Prostate gland (tissue), 2 donors: ENCODE measurements around the gene FAM180B. TPM values are rescaled to one million over a fixed set of nuclear protein-coding genes. Genes with fewer than 3 reads are reported as not detected.

ENCODE experiments used
- DNase-seq: peaks from one replicate; pipeline ENCODE4 v3.0.0-alpha.2; 2019; ENCODE audit warnings: low spot score
- H3K27ac ChIP-seq, 2 donors: fragments of 200-600 bp; sonication (generic); 2 replicates each; pipeline ENCODE4 v1.5.1; 2017 to 2019
- H3K27me3 ChIP-seq: fragments of 200-600 bp; sonication (generic); replicated peaks from 2 replicates; pipeline ENCODE4 v1.5.1; 2019; ENCODE audit not compliant: insufficient read depth
- H3K36me3 ChIP-seq, 2 donors: fragments of 200-600 bp; sonication (generic); 1 replicate in 1 of 2; 2 replicates in 1 of 2; pipeline versions ENCODE4 v1.5.1 to v1.8.1; 2017 to 2019
- H3K4me1 ChIP-seq: fragments of 200-600 bp; sonication (generic); replicated peaks from 2 replicates; pipeline ENCODE4 v1.5.1; 2019
- H3K4me3 ChIP-seq, 2 donors: fragments of 200-600 bp; sonication (generic); 2 replicates each; pipeline ENCODE4 v1.5.1; 2017 to 2019
- H3K9me3 ChIP-seq: fragments of 200-600 bp; sonication (generic); 2 replicates; pipeline ENCODE4 v1.5.1; 2017
- POLR2A ChIP-seq: fragments of 450-650 bp; IDR thresholded peaks from one replicate; pipeline ENCODE4 v1.6.1; 2016; ENCODE audit warnings: antibody characterized with exemption, mild to moderate bottlenecking
- POLR2AphosphoS5 ChIP-seq: sonication (generic); formaldehyde crosslinking; IDR thresholded peaks from one replicate; pipeline ENCODE4 v1.6.1; 2017; ENCODE audit warnings: antibody characterized with exemption
- WGBS: methylation state at CpG from one replicate; pipeline ENCODE4 v1.1.5; 2018; 5-methylcytosine and 5-hydroxymethylcytosine counted together
- intact Hi-C: fragments of 100-400 bp; cut with DNase I; formaldehyde crosslinking; loops from one replicate; pipeline ENCODE4 v1.14.2; 2022
- total RNA-seq, 2 donors: library from RNA; depleted of rRNA; stranded (reverse); fragments of >200 nt; gene quantifications; one replicate each; pipeline ENCODE4 v1.1.0, GENCODE V29; 2016
- TF ChIP-seq, protein P1 (sequence below), 4 experiments: fragments of 200-600 bp in 2 of 4; fragments of 450-650 bp in 2 of 4; sonication (generic) in 2 of 4; IDR thresholded peaks; 1 replicate in 3 of 4; 2 replicates in 1 of 4; pipeline ENCODE4 v1.5.1; 2016 to 2019; ENCODE audit warnings: antibody characterized with exemption in 4 of 4, mild to moderate bottlenecking in 2 of 4, moderate library complexity in 2 of 4

The FAM180B gene
- total RNA-seq, 2 donors from 2014 or later = not detected

- Histone ChIP-seq H3K27me3 (no peaks in the 10 kb centered on the region), H3K36me3 (peaks cover 3 to 15% of the 10 kb centered on the region in 2 donors), H3K4me1 (no peaks in the 10 kb centered on the region), H3K9me3 (no peaks in the 10 kb centered on the region), H3K4me3 (no peak overlapping the region), H3K27ac (no peak overlapping the region)
- 91% methylated on average over 14 of the region's 14 CpGs for WGBS
- DNase-seq = no peak
- intact Hi-C loops = no loop called here
- no peak for TF ChIP-seq POLR2AphosphoS5
- TF ChIP-seq POLR2A = no peak
- TF ChIP-seq, protein P1, sequence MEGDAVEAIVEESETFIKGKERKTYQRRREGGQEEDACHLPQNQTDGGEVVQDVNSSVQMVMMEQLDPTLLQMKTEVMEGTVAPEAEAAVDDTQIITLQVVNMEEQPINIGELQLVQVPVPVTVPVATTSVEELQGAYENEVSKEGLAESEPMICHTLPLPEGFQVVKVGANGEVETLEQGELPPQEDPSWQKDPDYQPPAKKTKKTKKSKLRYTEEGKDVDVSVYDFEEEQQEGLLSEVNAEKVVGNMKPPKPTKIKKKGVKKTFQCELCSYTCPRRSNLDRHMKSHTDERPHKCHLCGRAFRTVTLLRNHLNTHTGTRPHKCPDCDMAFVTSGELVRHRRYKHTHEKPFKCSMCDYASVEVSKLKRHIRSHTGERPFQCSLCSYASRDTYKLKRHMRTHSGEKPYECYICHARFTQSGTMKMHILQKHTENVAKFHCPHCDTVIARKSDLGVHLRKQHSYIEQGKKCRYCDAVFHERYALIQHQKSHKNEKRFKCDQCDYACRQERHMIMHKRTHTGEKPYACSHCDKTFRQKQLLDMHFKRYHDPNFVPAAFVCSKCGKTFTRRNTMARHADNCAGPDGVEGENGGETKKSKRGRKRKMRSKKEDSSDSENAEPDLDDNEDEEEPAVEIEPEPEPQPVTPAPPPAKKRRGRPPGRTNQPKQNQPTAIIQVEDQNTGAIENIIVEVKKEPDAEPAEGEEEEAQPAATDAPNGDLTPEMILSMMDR (IDR thresholded peaks at IDR 0.05) = no peak
Observed at GRCh38 chr11:47587723-47588326, 1.3 kb downstream of the FAM180B start.

- H3K27me3 ChIP-seq = peaks cover 1% of the 10 kb centered on the region
- peaks cover 0 to 2% of the 10 kb centered on the region in 2 donors for H3K36me3 ChIP-seq
- TF ChIP-seq, protein P1 (IDR thresholded peaks at IDR 0.05) = no peak
- TF ChIP-seq POLR2A (no peak), POLR2AphosphoS5 (no peak)
- H3K4me3 ChIP-seq = peak overlapping the region in 1 of 2 donors; percentile 36
- intact Hi-C loops = no loop called here
- no peaks in the 10 kb centered on the region for H3K4me1 ChIP-seq
- no peak for DNase-seq
- 55% methylated on average over 11 of the region's 11 CpGs for WGBS
- no peaks in the 10 kb centered on the region for H3K9me3 ChIP-seq
- H3K27ac ChIP-seq = peak overlapping the region in 1 of 2 donors; percentile 31
Observed at GRCh38 chr11:47589118-47589517, 2.6 kb downstream of the FAM180B start.

- Histone ChIP-seq H3K27ac (peak overlapping the region in 1 of 2 donors; percentile 31), H3K9me3 (no peaks in the 10 kb centered on the region), H3K4me3 (peak overlapping the region; percentile 15 to 36), H3K4me1 (no peaks in the 10 kb centered on the region), H3K36me3 (no peaks in the 10 kb centered on the region), H3K27me3 (peaks cover 3% of the 10 kb centered on the region)
- no peak for DNase-seq
- TF ChIP-seq POLR2AphosphoS5 = no peak
- TF ChIP-seq, protein P1 (IDR thresholded peaks at IDR 0.05) = no peak
- TF ChIP-seq POLR2A = no peak
- 25% methylated on average over 51 of the region's 51 CpGs for WGBS
- intact Hi-C loops = no loop called here
Observed at GRCh38 chr11:47589584-47589976, 3.1 kb downstream of the FAM180B start.

DNA sequence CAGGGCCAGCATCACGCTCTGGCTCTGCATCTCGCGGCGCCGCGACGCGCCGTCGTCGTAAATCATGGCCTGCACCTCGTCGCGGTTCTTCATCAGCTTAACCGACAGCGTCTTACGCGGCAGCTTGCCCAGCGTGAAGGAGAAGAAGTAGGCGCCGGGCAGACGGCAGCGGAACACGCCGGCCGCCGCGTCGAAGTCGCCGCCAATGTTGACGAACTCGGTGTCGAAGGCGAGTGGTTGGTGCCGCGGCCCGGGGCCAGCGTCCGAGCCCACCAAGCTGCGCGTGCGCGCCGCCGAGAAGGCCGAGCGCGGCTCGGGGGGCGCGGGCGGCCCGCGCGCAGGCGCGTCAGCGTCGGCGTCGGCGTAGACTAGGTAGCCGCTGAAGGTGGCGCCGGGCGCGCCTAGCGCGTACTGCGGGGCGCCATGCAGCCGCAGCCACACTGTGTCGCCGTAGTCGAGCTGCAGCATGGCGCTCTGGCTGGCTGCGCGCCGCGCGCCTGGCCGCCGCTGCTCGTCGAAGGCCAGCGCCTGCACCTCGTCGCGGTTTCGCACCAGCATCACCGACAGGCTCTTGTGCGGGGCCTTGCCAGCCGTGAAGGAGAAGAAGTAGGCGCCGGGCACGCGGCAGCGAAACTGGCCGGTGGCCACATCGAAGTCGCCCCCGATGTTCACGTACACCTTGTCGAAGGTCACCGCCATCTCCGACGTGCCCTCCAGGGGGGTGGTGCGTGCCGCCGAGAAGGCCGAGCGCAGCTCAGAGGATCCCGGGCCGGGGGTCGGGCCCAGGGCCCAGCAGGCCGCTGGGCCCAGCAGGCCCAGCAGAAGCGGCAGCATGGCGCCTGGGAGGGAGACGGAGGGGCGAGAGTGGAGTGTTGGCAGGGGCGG is 3.7 kb downstream of the FAM180B start:
- Histone ChIP-seq H3K36me3 (no peaks in the 10 kb centered on the region), H3K4me1 (no peaks in the 10 kb centered on the region), H3K27me3 (peaks cover 3% of the 10 kb centered on the region), H3K9me3 (no peaks in the 10 kb centered on the region), H3K27ac (peak overlapping the region in 1 of 2 donors; percentile 31), H3K4me3 (peak overlapping the region; percentile 15 to 36)
- no peak for DNase-seq
- WGBS = 35% methylated on average over 104 of the region's 122 CpGs
- no peak for TF ChIP-seq POLR2AphosphoS5
- TF ChIP-seq, protein P1 (IDR thresholded peaks at IDR 0.05) = no peak
- TF ChIP-seq POLR2A = no peak
- intact Hi-C loops = no loop called here
